ENCODE results near the gene DMXL2.
"Not testable (repeated sequence)": the region's sequence is repeated elsewhere in the genome, so short reads cannot be mapped to it uniquely, and the experiment has no call there.

DNA sequence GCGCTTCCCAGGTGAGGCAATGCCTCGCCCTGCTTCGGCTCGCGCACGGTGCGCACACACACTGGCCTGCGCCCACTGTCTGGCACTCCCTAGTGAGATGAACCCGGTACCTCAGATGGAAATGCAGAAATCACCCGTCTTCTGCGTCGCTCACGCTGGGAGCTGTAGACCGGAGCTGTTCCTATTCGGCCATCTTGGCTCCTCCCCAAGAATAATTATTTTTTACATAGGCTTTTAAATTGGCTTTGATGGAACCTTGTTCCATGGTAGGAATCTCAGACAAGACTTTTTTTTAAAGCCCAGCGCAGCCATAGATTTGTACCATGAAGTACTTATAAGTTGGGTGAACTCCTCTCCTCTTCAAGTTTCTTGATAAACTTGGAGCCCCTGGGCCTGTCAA is 199.5 kb downstream of the DMXL2 start:
- TF ChIP-seq ELF4 (IDR thresholded peaks at IDR 0.05); ARNT (IDR thresholded peaks at IDR 0.05); NFRKB (IDR thresholded peaks at IDR 0.05); TARDBP (IDR thresholded peaks at IDR 0.05); ZNF384 (IDR thresholded peaks at IDR 0.05); SP1 (IDR thresholded peaks at IDR 0.05); SUZ12 (IDR thresholded peaks at IDR 0.05); BHLHE40 (IDR thresholded peaks at IDR 0.05; ENCODE audit: borderline replicate concordance): not testable (repeated sequence)
- TF ChIP-seq, protein P1, sequence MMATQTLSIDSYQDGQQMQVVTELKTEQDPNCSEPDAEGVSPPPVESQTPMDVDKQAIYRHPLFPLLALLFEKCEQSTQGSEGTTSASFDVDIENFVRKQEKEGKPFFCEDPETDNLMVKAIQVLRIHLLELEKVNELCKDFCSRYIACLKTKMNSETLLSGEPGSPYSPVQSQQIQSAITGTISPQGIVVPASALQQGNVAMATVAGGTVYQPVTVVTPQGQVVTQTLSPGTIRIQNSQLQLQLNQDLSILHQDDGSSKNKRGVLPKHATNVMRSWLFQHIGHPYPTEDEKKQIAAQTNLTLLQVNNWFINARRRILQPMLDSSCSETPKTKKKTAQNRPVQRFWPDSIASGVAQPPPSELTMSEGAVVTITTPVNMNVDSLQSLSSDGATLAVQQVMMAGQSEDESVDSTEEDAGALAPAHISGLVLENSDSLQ (IDR thresholded peaks at IDR 0.05) = not testable (repeated sequence)

Measured in HEK293T (cell line).